Stomach (tissue), 4 donors: Measurements from ENCODE around the gene RASSF4.

Source experiments
- CTCF ChIP-seq, 7 experiments: fragments of 450-650 bp in 4 of 7; fragments of 200-600 bp in 3 of 7; sonication (generic) in 3 of 7; IDR thresholded peaks; one replicate each; pipeline ENCODE4 v1.5.1; 2016 to 2019; ENCODE audit warnings: antibody characterized with exemption in 7 of 7, control low read depth in 2 of 7, mild to moderate bottlenecking in 1 of 7
- POLR2A ChIP-seq, 4 donors: fragments of 450-650 bp; IDR thresholded peaks; one replicate each; pipeline ENCODE4 v1.6.1; 2016; ENCODE audit warnings: antibody characterized with exemption in 4 of 4, control low read depth in 2 of 4, mild to moderate bottlenecking in 1 of 4, moderate library complexity in 1 of 4

- TF ChIP-seq POLR2A (IDR thresholded peaks at IDR 0.05), result no peak
- no peak for TF ChIP-seq CTCF (IDR thresholded peaks at IDR 0.05)
Measured at GRCh38 chr10:44990965-44991364, 31.4 kb downstream of the RASSF4 start.
